ENCODE data around the gene FAM227B. TPM values are rescaled to one million over a fixed set of nuclear protein-coding genes. Genes with fewer than 3 reads are reported as not detected.

Gene FAM227B
- total RNA-seq, 1 donor from 2014 or later, result 5.2 TPM

DNA sequence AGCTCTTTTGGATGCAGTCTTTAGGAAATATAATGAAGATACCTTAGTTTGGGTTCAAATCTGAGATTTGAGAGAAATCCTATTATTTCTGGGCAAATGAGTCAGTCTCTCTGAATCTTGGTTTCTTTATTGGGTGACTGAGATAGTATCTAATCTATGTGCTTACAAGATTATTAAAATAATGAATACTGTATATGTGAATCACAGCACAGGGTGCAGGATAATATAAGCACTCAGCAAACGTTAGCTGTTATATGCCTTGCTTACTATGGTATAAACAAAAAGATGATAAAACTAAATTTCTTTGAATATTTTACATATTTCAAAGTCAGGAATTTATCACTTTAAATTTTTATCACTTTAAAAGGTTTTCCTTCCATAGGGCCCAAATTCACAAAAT, 168.0 kb downstream of the FAM227B start:
- no peak for DNase-seq (ENCODE audit: extremely low read depth, low read depth, low spot score)

DNA sequence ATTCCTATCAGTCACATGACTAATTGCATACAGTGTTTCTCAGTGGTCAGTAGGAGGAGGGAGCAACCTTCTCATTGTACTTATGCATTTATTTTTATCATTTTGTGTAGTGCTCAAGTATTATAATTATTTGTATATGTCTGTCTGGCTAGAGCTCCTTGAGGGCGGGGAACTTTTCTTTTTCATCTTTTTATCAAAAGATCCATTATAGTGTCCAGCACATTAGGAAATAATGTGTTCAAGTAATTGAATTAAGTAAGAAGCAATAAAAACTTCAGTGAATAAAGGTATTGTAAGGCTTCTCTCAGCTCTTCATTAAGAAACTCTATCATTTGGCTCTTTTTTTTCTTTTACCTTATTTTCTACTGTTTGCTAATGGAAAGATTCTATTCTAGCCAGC, 178.8 kb downstream of the FAM227B start:
- no peak for DNase-seq (ENCODE audit: extremely low read depth, low read depth, low spot score)

DNA sequence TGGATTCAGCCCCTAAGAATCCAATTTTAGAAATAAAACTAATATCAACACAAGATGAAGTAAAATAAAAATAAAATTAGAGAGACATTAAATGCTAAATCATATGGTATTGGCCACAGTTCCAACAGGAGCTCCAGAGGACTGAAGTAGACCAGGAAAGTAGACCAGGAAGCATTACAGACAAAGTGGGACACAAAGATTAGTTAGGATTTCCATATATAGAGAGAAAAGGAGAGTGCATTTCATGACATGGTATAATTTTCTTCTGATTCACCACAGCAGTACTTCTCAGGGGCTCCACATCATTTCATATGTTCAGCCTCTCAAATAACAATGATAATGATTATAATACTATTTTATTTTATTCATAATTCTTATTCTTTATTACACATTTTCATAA, 179.3 kb downstream of the FAM227B start:
- DNase-seq (ENCODE audit: extremely low read depth, low read depth, low spot score), result no peak

DNA sequence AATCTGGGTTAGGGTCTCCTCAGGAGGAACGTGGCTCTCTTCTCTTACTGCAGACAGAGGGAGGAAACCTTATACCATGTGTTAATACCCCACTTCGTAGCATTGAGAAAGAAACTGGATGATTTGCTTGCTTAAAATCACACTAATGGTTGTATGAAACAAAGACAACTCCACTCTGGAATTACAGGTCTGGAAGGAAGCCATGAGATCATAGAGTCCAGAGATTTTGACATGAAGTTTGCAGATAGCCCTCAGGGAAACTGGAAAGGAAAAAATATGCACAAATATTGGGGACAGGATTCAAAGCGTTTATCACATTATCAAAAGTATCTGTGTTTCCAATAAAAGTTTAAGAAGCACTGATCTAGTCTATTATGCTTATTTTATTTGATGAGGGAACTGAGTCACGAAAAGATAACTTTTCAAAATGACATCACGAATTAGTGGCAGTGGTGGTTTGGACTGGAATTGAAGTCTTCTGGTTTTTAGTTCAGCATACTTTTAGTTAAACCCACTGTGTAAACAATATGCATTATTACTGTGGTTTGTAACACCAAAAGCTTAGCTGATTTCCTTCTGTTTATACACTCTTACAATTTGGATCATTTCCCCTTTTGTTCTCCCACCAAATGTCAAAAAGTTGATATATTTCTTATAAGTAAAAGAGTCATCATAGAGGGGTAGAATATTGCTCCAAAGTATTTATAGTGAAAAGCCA, 180.8 kb downstream of the FAM227B start:
- DNase-seq (ENCODE audit: extremely low read depth, low read depth, low spot score), result no peak

DNA sequence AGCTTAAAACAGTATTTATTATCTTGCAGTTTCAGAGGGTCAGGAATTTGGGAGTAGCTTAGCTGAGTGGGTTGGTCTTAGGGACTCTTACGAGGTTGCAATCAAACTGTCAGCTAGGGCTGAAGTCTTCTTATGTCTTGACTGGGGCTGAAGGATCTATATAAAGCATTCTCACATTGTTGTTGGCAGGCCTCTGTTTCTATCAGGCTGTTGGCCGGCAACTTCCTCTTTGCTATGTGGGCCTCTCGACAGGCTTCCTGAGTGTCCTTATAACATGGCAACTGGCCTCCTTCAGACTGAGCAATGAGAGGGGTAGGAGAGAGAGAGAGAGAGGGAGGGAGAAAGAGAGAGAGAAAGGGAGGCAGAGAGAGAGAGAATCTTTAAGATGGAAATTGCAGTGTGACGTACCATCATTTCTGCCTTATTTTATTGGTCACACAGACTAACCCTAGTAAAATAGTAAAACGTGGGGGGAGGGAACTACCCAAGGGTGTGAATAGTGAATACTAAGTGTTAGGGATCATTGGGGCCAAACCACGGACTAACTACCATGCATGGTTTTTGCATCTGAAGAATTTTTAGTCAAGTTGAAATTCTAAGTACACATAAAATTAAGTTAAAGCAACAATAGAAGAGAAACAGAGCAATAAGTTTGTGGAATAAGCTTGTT, 181.5 kb downstream of the FAM227B start:
- DNase-seq (ENCODE audit: extremely low read depth, low read depth, low spot score), result no peak

DNA sequence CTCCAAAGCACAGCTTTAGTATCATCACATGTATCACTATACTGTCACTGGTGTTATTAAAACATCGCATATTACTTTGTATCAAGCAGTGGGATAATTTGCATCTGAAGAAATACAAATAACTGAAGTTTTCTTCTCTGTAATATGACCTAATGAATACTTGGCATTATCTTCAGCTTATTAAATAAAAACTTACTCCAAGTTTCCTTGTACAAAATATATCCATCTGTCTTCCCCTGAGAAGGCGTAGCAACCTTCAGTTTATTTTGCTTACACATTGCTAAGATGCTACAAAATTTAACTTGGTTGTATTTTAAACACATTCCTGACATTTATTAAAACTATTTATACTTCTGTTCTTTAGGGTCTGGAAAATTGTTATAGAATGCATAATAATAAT, 183.9 kb downstream of the FAM227B start:
- no peak for DNase-seq (ENCODE audit: extremely low read depth, low read depth, low spot score)

DNA sequence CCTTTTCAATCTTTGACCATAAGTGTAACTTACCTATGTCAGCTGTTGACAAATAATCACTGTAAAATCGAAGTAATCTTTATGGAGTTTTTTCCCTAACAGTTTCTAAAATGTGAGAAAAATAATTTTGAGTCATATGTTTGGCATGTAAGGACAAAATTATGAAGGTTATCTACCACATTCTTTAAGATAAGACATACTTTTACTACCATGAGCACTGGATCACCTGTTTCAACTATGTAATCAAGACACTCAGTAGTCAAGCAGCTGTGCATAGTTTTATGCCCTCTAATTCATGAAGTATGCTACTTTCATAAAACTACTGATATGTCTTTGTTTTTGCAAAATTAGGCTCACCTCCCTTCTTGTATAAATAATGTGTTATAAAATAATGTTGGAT, 185.4 kb downstream of the FAM227B start:
- no peak for DNase-seq (ENCODE audit: extremely low read depth, low read depth, low spot score)

DNA sequence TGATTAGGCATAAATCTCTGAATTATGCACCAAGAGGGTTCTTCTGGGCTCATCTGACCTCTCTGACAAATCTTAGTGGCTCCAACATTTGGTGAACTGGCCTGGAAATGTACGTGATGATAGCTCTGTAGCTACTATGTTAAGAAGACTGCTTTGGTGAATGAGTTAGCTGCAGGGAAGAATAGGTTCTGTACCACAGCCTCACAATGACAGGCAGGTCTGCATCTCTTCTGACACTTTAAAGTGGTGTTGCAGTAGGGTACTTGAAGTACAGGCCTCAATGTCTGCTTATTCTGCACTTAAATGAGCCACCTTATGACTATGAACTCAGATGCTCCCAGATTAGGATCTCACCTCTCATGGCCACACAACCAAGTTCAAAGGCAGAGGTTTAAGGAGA, 190.6 kb downstream of the FAM227B start:
- no peak for DNase-seq (ENCODE audit: extremely low read depth, low read depth, low spot score)

DNA sequence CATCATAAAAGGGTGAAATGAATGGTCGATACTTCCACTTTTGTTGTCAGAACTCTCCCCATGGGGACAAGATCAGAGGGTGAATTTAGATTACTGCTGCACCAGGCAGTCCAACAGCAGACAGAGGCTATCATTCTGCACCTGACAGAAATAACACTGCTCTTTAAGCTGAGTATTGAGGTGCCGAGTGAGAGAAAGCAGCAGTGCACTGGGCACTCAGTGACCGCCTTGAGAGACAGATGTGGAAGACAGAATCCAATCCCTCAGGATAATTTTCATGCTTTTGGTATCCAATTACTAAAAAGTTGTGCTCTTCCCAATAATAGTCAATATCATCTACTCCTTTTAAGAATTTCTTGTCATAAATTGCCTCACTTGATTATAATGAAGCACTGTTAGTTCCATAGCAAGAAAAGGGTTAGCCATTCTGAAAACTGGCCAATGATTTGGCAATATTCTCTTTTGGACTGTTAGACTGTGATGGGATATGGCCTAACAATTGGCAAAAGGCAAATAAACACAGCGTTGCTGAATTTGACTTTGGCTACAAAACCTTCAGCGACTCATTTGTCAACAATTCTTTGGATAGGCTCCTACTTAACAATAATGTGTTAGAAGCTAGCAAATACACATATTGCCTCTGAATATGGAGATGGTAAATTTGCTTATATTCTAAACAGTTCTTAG, 192.1 kb downstream of the FAM227B start:
- no peak for DNase-seq (ENCODE audit: extremely low read depth, low read depth, low spot score)

DNA sequence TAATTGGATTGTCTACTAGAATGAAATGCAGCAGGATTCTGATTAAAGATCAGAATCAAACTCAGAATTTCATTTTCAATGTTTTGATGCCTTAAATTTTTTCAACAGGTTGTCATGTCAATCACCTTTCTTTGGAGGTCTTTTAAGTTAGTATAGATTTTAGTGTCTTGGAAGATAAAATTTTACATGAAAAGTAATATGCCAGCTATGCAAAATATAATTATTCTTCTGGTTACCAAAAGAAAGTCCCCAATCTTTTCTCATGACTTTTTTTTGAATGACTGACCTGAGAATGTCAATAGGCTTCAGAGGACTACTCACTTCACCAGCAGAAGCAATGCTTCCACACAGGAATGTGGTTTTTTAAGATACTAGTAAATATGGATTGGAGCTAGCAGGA, 193.2 kb downstream of the FAM227B start:
- DNase-seq (ENCODE audit: extremely low read depth, low read depth, low spot score), result no peak

DNA sequence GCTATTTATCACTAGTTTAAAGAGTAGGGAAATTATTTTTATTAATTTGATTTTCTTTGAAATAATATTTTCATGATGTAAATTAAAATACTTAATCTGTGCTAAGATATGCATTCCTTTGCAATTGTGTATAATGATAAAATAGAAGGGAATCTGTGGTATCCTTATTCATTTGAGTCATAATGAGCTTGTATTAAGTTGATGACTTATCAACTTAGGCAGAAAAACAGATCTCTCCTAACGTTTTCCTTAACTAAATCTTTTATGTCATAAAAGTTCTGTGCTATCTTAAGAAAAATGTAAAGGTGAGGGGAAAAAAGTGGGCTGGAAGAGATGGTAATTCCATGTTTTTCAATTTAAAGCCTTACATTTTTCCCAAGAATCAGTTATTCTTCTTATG, 195.7 kb downstream of the FAM227B start:
- DNase-seq (ENCODE audit: extremely low read depth, low read depth, low spot score), result no peak

DNA sequence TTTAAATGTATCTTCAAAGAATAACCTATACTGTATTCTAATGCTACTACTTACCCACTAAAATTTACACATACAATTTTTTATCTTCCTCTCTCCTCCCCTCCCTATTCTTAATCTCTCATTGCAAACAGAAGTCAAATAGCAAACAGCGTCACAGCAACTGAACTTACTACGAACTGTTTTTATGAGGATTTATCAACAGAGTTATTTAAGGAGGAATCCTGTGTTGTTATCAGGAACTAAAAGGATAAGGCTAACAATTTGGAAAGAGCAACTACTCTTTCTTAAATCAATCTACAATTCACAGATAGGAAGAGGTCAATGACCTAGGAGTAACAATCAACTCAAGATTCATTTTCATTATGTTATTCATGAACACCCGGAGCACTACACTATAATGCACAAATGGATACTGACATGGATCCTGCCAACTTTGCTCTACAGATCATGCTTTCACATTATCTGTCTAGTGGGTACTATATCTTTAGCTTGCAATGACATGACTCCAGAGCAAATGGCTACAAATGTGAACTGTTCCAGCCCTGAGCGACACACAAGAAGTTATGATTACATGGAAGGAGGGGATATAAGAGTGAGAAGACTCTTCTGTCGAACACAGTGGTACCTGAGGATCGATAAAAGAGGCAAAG, 196.6 kb downstream of the FAM227B start:
- no peak for DNase-seq (ENCODE audit: extremely low read depth, low read depth, low spot score)

DNA sequence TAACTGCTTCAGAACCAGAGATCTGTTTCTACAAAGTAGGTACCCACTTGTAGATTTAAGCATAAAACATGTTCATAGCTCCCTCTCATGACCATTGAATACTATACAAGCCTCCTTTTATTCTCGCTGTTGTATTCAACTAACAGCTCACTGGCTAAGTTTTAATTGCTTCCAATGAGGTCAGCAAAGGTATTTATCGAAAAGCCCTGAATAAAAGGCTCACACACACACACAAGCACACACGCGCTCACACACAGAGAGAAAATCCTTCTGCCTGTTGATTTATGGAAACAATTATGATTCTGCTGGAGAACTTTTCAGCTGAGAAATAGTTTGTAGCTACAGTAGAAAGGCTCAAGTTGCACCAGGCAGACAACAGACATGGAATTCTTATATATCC, 197.6 kb downstream of the FAM227B start, which contains the start of gene FGF7:
Gene FGF7 (plus strand): TSS at position 222 of the 400 bp plus-strand sequence. CDS start 1,056 bp downstream, outside the sequence.
- DNase-seq (ENCODE audit: extremely low read depth, low read depth, low spot score), result no peak

DNA sequence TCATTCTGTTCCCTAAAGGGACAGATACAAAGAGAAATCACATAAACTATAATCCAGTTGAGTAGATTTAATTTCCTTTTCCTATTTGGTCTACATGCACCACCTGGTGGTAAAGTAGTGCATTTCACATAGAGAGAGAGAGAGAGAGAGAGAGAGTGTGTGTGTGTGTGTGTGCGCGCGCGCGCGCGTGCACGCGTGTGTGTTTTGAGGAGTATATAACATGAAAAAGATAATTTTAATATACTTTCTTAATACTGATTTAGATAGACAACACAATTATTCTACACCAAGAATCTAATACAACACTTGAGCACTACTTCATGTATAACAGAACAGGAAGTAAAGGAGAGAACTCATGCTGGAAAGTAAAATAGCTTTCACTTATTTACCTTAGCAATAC, 198.6 kb downstream of the FAM227B start:
- peak; percentile 34 for DNase-seq (ENCODE audit: extremely low read depth, low read depth, low spot score)

DNA sequence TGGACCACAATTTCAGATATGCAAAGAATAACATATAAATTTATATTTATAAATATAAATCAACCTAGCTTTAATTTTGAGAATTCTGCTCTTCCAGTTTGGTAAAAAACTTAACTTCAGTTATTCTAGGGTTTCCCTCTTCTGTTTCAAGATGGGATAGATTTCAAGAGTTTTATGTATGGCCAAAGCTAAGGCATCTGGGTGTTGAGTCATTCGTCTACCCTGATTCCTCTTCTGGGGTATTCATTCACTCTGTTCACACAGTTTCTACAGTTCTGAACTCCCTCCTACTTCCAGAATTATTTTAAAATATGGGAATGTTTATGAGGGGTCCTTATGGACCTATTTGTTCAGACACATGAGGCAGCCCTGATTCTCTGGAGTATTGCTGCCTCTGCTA, 201.8 kb downstream of the FAM227B start:
- no peak for DNase-seq (ENCODE audit: extremely low read depth, low read depth, low spot score)

DNA sequence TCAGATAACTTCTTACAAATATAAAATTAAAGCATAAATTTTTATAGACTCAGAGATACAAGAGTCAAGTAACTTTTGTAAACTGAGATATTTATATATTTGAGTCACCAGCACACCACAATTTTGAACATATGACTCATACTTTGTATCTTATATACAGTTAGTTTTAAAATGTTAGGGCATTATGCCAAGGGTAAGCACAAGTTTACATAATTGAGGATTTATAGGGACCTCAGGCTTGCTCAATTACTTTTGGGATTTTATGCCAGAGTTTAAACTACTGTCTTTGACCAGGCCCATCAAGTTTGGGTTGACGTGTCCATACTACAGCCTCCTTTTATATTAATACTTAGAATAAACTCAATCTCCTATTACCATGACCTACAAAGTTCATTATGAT, 205.0 kb downstream of the FAM227B start:
- no peak for DNase-seq (ENCODE audit: extremely low read depth, low read depth, low spot score)

DNA sequence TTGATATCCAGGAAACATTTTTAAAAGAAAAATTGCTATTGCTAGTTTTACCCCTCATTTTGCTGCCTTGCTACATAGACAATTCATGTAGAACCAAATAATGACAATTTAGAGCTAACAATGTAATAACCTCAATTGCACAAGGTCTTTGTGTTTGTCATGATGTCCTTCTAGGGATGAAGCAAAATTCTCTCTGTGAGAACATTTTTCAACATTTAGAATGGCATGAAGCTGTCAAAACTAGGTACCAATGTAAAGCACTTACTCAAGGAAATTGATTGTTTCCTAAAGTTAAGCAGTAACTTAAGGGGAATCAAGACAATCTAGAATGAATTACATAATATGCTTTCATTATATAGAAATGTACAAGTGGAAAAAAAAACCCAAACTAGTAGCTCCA, 205.5 kb downstream of the FAM227B start:
- no peak for DNase-seq (ENCODE audit: extremely low read depth, low read depth, low spot score)

DNA sequence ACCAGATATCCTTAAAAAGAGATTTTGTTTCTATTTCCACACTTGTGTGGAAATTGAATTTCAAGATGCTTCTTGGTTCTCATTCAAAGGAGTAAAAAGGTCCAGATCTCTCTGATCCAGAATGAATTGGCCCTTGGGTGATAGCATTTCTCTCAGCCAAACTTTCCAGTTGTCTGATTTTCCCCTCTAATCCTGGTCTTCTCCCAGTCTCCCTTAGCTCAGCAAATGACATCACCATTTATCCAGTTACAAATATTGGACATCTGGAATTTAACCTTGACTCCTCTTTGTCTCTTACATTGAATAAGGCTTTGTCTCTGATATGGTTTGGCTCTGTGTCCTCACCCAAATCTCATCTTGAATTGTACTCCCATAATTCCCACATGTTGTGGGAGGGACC, 207.8 kb downstream of the FAM227B start:
- no peak for DNase-seq (ENCODE audit: extremely low read depth, low read depth, low spot score)

DNA sequence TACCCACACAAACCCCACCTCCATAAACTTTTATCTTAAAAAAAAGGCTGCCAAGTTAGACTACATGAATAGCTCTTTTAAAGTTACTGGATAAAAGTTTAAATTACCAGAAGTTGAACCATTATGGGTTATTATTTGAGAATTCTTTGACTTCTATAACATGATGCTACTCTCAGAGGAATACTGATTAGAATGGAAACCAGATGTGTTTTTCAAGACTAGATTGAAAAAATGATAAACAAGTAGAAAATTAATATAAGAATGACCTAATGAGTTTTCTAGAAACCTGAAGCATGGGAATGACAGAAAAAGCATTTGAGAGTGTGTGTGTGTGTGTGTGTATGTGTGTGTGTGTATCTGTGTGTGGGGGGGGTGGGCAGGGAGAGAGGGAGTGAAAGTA, 210.0 kb downstream of the FAM227B start:
- no peak for DNase-seq (ENCODE audit: extremely low read depth, low read depth, low spot score)

DNA sequence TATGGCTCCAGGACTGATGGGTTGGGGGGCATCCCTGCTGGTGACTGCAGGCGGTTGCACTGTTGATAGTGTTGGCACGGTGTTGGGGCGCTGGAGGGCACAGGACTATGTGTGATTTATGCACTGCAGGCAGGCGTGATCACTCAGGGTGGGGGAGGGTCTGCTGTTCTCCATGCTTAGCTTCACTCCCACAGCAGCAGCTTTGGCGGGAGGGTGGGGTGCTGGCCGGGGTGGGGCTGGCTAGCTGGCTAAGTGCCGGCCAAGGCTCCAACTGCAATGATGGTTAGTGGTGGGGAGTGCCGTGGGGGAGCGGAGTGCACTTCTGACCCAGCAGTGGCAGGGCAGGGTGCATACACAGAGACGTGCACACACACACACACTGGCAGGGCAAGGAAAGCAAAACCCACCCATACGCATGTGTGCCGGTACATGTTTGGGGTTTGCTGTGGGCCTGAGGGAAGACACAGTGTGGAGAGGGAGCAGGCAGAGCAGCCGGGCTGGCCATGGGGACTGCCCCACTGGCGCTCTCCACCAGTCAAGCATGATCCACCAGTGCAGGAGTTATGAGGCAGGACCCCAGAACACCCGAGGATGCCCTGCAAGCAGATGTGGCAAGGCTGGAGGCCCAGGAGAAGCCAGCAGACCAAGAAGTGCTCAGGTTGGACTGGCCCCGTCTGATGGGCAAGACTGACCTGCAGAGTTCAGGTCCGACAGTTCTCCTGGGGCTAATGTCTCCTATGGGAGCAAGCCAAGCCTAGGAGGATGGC, 214.1 kb downstream of the FAM227B start:
- no peak for DNase-seq (ENCODE audit: extremely low read depth, low read depth, low spot score)

Data from glomerular endothelial cell (primary cell).